Activated T-cell treated with anti-CD3 and anti-CD28 coated beads for 4 hours (primary cell): ENCODE measurements around the gene KRTAP5-4.
"Not testable (repeated sequence)": the region's sequence is repeated elsewhere in the genome, so short reads cannot be mapped to it uniquely, and the experiment has no call there.

Source experiments
- DNase-seq: peaks from one replicate; pipeline ENCODE4 v3.0.0-alpha.2; 2020

Gene KRTAP5-4

DNA sequence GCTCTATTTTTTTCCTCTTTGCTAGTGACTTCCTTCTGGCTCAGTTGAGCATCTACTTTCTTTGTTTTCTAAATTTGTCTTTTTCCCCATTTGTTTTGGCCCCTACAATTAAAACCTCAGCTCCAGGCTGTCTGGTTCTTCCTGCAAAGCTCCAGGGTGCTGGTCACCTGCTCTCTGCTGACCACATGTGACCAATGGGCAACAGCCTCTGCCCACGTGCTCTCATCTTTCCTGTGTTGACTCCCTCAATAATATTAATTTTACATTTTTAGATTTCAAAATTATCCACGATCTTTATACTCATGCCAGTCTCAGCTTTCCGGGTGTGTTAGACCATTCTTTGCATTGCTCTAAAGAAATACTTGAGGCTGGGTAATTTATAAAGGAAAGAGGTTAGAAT lies 23.5 kb downstream of the KRTAP5-4 start:
- DNase-seq: not testable (repeated sequence)

DNA sequence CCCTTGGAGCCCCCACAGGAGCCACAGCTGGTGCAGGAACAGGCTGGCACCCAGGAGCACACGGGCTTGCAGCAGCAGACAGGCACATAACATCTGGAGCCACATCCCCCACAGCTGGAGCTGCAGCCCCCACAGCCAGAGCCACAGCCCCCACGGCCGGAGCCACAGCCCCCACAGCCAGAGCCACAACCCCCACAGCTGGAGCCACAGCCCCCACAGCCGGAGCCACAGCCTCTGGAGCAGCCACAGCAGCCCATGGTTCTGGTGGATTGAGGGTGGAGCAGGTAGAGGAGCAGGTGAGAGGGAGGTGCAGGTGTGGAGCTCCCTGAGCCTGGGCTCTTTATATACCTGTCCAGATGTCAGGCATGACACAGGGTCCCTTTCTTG lies 24.0 kb downstream of the KRTAP5-4 start, which contains the start of gene KRTAP5-2:
Gene KRTAP5-2 (minus strand): TSS at position 301 of the 387 bp plus-strand sequence. CDS start 44 bp downstream, at position 257.
- DNase-seq: no peak

DNA sequence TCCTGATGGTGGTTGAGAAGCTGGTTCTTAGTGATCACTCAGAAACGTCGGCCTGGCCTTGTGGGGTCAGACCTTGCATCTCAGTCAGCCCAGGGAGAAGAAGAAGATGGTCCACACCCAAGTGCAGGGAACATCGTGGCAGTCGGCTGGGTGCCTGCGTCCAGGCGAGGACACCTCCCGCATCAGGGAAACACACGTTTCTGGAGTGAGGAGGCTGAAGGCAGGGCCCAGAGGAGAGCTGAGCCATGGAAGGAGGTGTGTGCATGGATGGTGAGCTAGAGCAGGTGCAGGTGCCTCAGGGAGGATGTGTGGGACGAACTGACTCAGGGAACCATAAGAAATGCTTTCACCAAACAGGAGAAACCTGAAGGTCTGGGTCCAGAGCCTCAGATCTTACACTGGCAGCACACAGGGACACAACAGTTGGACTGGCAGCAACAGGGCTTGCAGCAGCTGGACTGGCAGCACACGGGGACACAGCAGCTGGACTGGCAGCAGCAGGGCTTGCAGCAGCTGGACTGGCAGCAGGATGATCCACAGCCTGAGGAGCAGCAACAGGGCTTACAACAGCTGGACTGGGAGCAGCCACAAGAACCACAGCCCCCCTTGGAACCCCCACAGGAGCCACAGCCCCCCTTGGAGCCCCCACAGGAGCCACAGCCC lies 24.5 kb downstream of the KRTAP5-4 start:
- no peak for DNase-seq

DNA sequence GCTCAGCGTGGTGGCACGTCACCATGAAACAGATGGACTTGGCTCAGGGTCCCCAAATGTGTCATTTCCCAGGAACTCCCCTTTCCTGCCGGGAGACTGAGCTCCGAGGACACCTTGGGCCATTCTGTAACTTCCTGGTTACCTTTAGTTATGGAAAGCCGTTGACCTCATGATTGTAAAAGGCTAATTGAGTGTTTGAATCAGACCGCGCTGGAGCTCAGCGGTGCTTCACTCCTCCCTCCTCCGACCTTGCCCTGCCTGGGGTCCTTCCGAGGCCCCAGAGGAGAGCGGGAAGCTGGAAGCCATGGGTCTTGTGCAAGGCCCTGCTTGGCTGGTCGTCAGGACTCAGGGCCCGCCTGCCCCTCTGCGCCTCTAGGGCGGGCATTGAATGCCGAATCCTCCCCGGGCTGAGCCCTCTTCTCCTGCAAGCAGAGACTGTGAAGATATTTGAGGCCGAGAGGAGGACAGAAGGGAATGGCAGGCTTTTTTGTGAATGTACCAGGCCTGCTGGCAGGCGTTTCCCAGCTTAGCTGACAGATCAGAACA lies 25.3 kb downstream of the KRTAP5-4 start:
- not testable (repeated sequence) for DNase-seq

DNA sequence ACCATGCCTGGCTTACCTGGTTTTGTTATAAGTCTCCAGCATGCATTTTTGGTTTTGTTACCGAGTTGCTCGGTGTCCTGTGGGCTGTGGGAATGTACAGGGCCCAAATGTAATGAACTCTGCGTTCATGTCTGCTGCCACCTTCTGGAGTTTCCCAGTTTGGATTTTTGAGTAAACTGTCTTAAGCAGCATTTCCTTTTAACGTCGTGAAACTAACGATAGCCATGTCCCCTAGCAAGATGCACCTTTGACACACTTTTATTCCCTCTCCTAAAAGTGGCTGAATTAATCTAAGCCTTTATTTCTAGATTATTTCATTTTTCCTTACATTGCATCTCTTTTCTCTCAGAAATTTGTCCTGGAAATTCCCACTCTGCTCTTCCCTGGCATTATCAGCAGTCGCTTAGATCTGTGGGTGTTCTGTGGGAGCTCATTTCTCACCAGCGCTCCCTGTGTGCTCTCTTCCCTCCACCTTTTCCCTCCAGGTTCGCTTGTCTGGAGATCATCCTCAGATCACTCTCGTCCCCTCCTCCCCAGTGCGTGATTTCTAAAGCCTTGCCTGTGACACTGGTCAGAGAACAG lies 25.9 kb downstream of the KRTAP5-4 start:
- DNase-seq: not testable (repeated sequence)

DNA sequence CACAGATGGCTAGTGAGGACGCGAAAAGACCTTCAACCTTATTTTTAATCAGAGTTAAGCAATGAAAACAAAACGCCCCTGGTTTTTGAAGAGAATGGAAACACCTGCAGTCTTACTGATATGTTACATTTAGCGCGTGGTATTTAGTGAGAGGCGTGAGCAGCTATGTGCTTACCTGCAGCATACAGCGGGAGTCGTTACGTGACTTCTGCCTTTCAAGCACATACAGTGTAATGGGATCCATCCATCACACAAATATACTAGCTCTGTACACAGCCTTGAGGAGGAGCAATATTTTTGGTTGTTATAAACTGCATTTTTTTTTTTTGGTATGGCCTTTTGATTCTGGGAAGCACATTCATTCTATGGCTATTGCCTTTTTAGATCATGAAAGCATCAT lies 29.3 kb downstream of the KRTAP5-4 start:
- DNase-seq: no peak

DNA sequence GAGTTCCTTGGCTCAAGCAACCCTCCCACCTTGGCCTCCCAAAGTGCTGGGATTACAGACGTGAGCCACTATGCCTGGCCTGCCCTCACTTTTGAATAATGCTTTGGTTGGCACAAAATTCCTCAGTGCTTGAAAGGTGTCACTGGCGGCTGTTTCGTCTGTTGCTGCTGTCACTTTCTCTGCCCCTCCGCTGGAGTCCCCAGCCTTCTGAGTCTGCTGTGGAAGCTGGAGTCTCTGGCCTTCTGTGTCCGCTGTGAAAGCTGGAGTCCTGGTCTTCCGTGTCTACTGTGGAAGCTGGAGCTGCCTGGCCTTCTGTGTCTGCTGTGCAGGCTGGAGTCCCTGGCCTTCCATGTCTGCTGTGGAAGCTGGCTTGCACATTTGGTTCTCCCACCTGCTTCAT lies 31.9 kb downstream of the KRTAP5-4 start:
- no peak for DNase-seq

DNA sequence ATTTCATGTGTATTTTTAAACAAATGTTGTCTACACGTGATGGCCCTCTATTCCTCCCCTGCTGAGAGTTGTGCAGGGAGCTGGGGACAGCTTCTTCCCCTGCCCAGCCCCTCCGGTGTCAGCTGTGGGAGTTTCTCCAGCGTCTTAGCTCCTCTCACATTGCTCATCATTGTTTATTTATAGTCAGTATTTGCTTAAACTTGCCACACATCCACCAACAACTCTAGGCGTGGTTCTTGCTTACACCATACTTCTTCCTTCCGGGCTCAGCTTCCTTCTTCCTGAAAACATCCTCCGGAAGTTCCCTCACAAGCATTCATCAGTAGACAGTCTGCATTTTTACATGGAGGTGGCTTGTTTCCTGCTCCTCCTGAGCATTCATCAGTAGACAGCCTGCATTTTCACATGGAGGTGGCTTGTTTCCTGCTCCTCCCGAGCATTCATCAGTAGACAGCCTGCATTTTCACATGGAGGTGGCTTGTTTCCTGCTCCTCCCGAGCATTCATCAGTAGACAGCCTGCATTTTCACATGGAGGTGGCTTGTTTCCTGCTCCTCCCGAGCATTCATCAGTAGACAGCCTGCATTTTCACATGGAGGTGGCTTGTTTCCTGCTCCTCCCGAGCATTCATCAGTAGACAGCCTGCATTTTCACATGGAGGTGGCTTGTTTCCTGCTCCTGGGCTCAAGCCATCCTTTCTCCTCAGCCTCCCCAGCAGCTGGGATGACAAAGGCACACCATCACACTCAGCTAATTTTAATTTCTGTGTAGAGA lies 32.6 kb downstream of the KRTAP5-4 start:
- DNase-seq: not testable (repeated sequence)

DNA sequence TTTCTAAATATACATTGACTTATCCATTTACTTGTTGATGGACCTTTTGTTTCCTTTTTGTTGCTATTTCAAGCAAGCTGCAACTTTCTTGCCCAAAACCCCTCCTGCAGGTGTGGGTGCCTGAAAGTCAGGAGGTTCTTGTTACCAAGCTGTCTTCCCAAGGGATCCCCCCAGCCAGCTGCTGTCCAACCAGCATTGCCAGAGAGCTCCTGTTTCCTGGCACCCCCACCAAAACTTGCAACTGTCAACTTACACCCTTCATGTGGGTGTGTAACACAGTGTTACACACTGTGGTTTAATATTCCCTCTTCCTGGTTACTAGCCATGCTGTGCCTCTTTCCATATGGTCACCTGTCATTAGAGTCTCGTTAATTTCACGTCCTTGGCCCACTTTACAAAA lies 35.2 kb downstream of the KRTAP5-4 start:
- no peak for DNase-seq

DNA sequence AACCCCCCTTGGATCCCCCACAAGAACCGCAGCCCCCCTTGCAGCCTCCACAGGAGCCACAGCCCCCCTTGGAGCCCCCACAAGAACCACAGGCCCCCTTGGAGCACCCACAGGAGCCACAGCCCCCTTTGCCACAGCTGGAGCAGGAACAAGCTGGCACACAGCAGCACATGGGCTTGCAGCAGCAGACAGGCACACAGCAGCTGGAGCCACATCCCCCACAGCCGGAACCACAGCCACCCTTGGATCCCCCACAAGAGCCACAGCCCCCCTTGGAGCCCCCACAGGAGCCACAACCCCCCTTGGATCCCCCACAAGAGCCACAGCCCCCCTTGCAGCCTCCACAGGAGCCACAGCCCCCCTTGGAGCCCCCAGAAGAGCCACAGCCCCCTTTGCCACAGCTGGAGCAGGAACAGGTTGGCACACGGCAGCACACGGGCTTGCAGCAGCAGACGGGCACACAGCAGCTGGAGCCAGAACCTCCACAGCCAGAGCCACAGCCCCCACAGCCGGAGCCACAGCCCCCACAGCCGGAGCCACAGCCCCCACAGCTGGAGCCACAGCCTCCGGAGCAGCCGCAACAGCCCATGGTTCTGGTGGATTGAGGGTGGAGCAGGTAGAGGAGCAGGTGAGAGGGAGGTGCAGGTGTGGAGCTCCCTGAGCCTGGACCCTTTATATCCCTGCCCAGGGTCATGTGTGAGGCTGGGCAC lies 37.1 kb downstream of the KRTAP5-4 start, which contains the start of gene KRTAP5-1:
Gene KRTAP5-1 (minus strand): TSS at position 623 of the 710 bp plus-strand sequence. CDS start 34 bp downstream, at position 589.
- DNase-seq: not testable (repeated sequence)

DNA sequence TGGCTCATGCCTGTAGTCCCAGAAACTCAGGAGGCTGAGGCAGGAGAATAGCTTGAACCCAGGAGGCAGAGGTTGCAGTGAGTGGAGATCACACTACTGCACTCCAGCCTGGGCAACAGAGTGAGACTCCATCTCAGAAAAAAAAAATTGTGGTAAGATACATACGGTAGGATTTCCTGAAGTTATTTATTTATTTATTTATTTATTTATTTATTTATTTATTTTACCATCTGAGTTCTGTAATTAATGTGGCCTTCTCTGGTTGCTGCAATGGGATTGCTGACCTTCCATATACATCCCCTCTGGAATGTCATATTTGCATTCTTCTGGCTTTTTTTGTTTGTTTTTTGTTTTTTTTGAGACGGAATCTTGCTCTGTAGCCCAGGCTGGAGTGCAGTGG lies 39.0 kb downstream of the KRTAP5-4 start:
- DNase-seq: not testable (repeated sequence)

DNA sequence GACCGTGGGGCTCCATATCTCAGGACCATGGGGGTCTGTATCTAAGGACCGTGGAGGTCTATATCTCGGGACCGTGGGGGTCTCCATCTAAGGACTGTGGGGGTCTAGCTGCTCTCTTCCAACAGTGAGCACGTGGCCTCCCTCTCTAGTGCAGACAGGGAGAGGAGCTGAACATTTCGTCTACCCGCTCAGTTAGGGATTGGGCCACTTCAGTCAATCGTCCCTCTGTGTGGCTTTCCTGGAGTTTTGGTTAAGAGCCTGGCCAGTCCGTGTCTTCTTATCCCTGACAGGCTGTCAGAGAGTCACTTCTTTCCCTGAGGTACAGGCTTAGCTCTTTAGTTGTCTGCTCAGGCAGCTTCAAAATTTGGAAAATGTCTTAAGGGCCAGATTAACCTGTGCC lies 40.0 kb downstream of the KRTAP5-4 start:
- no peak for DNase-seq

DNA sequence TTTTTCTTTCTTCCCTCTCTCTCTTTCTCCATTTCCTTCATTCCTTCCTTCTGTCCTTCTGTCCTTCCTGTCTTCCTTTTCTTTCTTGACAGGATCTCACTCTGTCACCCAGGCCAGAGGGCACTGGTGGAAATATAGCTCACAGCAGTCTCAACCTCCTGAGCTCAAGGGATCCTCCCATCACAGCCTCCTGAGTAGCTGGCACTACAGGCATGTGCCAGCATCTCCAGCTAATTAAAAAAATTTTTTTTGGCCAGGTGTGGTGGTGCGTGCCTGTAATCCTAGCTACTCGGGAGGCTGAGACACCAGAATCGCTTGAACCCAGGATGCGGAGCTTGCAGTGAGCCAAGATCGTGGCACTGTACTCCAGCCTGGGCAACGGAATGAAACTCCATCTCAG lies 45.1 kb downstream of the KRTAP5-4 start:
- DNase-seq: no peak

DNA sequence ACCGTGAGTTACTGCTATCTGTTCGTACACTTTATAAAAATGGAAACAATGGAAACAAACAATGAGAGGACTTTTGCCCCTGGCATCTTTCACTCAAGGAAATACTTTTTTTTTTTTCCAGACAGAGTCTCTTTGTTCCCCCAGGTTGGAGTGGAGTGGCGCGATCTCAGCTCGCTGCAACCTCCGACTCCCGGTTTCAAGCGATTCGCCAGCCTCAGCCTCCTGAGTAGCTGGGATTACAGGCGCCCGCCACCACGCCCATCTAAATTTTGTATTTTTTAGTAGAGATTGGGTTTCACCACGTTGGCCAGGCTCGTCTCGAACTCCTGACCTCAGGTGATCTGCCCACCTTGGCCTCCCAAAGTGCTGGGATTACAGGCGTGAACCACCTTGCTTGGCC lies 46.2 kb downstream of the KRTAP5-4 start:
- DNase-seq: not testable (repeated sequence)

DNA sequence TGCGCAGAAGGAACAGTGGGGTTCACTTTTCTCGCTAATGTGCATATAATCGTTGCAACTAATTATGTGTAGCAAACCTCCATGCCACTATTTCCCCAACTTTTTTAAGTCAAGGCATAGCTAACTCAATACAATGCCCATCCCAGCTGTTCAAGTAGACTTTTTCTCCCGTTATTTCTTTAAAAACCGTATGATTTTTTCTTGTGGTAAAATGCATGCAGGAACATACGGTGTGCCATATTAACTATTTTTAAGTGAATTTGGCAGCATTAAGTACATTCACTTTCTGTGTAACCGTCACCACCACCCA lies 47.0 kb downstream of the KRTAP5-4 start:
- no peak for DNase-seq

DNA sequence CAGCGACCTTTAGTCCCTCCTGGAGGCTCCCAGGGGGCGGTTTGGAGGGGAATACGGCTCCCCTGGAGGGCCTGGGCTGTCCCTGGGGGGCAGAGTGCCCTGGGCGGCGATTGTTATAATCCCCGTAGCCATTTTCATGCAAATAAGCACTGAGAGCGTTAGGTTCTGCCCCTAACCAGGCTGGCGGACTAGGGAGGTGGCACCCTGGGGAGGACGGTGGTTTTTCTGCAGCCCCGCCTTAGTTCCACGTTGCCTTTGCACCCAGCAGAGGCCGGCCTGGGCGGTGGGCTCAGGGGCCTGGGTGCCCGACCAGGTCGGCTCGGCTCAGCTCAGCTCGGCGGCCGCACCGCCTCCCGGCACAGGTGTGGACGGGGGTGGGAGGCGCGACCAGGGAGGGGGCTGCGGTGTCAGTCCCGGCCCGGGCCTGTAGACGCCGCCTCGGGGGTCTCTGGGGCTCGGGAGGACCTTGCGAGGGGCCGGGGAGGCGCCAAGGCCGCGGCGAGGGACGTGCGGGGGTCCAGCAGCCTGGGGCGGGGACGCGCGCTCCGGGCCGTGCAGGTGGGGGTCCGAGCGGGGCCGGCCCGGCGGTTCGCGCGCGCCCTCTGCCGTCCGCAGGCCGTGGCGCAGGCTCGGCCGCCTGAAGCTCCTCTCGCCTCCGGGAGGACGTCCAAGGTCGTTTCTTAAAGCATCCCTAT lies 47.6 kb downstream of the KRTAP5-4 start:
- peak; percentile 36 for DNase-seq

DNA sequence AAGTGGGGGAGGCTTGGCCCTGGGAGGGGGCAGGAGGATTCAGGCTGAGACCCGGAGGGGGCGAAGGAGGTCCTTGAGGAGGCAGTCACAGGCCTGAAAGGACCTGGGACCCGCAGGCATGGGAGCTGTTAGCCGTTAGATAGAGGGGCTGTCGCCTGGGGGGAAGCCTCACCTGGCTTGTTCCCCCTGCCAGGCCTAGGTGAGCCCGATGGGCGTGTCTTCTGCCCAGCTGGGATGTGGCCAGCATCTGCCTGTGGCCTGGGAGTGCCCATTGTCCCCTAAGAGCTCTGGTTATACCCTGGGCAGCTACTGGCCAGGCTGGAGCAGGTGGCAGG lies 48.1 kb downstream of the KRTAP5-4 start:
- DNase-seq: no peak

DNA sequence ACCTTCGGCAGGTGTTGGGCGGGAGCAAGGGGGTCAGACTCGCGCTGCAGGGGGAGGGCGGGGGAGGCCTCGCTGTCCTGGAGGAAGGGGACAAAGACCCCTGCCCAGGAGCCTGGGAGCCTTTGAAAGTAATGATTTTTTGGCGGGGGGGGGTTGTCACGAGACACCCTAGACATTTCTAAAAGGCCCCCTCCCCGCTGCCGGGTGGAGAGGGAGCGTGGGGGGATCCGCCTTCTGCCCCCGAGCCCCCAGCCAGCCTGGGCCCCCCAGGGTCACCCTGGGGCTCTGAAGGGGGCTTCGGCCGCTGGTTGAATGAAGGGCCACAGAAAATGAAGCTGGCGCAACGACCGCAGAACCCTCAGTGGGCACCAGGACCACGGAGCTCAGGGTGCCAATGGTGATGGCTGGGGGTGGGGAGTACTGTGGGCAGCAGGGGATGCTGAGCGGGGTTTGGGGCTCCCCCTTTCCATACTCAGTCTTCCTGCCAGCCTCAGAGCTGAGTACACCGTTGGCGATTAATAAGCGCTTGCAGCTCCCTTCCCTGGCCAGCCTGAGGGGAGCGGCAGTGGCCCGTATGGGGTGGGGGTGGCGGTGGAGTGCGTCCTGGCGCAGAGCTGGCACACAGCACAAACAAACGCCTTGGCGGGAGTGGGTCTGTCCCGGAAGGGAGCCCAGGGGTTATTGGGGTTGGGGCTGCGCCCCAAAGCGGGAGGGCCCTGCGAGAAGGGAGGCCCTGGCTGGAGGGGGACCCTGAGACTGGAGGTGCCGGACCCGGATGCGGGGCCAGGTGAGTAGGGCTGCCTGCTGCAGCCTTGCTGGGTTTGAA lies 48.6 kb downstream of the KRTAP5-4 start:
- DNase-seq: no peak

DNA sequence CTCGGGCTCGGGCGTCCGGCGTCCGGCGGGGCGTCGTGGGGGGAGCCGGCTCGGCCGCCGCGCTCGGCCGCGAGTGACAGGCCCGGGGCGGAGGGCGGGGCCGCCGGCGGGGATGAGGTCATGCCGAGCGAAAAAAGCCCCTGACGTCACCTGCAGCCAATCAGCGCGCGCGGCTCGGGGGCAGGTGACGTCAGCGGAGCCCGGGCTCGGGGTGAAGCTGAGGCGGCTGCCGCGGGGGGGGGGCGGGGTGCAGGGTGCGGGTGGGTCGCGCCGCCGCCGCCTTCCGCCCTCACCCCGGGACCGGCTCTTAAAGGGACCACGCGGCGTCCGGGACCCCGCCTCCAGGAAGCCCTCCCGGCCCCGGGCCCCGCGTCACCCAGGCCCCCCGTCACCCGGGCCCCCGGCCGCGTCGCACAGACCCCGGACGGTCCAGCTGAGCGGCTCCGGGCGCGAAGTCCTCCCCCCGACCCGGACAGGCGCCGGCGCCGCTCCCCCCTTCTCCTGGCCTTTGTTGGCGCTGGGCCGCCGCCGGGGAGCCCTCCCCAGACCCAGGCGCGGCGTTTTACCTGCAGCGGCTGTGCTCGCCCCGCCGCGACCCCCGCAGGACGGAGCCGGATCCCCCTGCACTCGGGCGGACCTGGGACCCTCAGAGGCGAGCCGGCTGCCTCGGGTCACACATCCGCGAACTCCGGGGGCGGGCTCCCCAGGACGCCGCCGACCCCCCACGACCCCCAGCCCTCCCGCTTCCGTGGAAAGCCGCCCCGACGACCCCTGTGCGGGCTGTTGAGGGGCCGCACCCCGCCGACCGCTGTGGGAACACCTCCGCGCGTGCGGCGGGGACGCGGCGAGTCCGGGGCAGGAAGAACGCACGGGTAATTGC lies 49.5 kb downstream of the KRTAP5-4 start, which contains the start of gene DUSP8:
Gene DUSP8 (minus strand): TSS at position 75 of the 880 bp plus-strand sequence. CDS start 6,445 bp downstream, outside the sequence.
- DNase-seq: peak; percentile 94

DNA sequence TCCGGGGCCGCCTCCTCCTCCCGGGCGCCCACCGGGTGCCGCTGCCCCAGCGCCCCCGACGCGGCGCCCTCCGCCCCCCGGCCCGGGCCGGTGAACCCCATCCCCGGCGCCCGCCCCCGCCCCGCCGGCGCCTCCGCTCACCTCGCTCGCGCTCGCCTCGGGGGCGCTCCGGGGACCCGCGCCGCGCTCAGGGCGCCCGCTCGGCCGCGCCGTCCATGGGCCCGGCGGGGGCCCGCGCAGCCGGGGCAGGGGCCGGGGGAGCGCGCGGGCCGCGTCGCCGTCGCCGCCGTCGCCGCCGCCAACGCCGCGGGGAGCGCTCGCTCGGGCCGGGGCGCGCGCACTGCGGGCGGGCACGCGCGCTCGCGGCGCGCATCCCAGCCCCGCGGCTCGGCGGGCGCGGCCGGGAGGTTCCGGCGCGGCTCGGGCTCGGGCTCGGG lies 50.2 kb downstream of the KRTAP5-4 start:
- no peak for DNase-seq
